Posterior cingulate gyrus (tissue), 11 donors: ENCODE data around the gene KLHL15.

Source experiments
- DNase-seq, 10 donors: peaks; one replicate each; pipeline versions ENCODE4 v3.0.0 to v3.0.0-alpha.2; 2020 to 2021; ENCODE audit warnings: mixed read lengths in 3 of 10
- intact Hi-C: fragments of 100-400 bp; cut with DNase I; formaldehyde crosslinking; loops from one replicate; pipeline ENCODE4 v1.15.1; 2023

Gene KLHL15

DNA sequence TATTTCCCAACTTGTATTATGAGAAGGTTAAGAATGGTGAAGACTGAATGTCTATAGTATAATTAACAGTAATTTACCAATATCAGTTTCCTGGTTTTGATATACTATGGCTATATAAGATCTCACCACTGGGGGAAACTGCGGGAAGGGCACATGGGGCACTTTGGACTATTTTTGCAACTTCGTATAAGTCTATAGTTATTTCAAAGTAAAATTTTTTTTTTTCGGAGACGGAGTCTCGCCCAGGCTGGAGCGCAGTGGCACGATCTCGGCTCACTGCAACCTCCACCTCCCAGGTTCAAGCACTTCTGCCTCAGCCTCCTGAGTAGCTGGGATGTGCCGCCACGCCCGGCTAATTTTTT, 73.1 kb downstream of the KLHL15 start:
- intact Hi-C loops, result no loop called here
- no peak for DNase-seq

DNA sequence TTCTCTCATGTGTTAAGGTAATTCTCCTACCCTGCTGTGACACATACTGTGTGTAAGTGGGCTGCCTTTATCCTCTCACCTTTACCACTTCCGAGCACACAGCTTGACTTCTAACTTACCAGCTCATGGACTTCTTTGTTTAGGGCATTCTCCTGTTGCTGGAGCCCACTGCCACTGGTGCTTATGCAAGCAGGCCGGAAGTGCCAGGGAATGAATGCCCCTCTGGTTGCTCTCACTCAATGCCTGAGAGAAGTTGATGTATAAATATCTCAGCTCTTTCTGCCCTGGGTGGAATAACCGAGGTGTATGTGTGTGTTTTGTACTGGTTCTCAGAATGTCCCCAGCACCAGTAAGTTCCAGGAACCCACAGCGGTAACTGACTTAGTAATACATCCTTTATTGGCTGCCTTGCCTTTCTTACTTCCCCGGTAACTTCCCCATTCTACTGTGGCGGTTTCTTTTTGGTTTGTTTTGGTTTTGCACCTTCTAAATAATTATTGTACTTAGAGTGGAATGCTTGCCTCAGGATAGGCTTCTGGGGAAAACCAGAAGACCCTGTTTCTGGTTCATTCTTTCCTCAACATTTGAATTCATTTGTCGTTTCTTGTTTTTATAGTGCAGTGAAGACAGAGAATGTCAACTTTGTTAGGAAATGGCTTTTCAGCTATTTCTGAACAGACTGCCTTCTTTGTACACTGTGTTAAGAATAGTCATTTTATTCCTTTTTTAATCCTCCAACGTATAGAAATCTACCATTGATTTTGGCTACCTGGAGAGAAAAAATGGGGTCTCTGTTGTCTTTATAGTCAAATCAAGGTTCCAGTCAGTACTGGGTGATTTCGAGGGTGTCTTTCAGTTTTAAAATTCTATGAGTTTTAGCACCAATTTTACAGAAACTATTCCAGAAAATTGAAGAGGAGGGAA, 73.7 kb downstream of the KLHL15 start:
- DNase-seq, result no peak
- intact Hi-C loops, result no loop called here

DNA sequence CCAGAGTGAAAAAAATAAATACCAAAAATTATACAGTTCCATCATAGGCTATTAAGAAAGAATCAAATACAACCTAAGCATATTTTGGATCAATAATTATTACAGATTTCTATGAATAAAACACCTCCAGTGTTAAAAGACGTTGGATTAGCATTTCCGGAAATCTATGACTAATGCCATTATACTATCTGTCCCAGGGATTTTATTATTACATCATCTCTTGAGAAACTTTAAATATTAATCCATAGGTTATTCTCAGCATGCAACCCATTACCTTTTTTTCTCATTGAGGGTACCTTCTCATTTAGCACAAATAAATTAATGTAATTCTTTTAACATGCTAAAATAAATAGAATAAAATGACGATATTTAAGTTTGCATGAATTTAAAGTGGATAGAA, 74.6 kb downstream of the KLHL15 start:
- intact Hi-C loops, result no loop called here

DNA sequence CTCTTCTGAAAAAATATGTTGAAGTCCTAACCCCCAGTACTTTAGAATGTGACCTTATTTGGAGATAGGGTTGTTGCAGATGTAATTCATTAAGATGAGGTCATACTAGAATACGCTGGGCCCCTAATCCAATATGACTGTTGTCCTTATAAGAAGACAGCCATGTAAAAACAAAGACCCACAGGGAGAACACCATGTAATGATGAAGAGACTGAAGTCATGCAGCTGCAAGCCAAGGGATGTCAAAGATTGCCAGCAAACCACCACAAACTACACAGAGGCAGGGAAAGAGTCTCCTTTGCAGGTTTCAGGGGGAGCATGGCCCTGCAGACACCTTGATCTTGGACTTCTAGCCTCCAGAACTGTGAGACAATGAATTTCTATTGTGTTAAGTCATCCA, 81.8 kb downstream of the KLHL15 start:
- no peak for DNase-seq
- intact Hi-C loops, result no loop called here

More for the DNA sequence above, 74.6 kb downstream of the KLHL15 start:
- DNase-seq, result no peak

DNA sequence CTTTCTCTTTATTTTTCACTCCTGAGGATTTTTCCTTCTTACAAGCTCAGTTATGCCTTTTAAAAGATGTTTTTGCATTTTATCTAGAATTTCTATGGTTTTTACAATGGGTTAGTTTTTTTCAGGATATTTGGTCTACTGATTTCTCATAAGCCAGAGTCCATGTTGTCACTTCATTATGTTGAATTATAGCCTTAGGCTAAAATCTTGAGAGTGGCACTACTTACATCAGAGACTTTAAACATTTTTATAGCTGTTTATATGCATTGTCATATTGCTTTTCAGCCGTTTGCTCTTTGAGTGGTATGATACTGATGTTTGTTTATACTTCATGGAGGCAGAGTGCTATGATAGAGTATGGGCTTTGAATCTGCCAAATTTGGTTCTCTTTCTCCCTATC, 82.8 kb downstream of the KLHL15 start:
- intact Hi-C loops, result no loop called here
- DNase-seq, result no peak

DNA sequence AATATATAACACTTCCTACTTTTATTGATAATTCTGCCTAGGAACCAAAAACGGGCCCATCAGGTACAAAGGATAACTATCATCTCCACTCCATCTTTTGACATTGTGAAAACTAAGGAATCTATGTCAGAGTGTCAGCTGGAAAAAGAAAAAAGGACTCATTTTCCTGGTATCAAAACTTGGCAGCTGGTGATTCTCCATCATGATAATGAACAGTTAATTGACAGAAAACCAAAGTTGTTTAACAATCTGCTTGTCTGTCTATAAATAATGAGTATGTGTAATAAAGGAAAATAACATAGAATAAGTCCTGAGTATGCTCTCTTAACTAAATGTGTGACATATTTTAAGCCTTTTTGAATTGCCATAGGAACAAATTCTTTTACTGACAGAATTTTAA, 87.8 kb downstream of the KLHL15 start:
- intact Hi-C loops, result no loop called here
- no peak for DNase-seq

DNA sequence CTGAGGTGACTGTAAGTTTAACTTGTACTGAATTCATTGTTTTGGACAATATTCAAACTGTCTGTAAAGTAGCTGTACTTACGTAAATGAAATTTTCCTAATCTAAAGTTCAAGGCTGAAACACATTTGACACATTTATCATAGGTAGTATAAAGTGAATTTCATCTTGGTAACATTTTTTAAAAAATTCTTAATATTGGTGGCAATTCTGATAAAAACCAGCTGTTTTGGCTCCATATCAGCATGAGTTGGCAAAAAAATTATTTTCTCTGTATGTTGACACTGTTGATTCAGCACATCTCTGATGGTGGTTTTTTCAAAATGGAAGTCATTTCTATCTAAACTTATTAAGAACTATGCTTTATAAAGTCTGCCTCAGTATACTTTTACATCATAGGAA, 88.3 kb downstream of the KLHL15 start:
- no peak for DNase-seq
- intact Hi-C loops, result no loop called here

DNA sequence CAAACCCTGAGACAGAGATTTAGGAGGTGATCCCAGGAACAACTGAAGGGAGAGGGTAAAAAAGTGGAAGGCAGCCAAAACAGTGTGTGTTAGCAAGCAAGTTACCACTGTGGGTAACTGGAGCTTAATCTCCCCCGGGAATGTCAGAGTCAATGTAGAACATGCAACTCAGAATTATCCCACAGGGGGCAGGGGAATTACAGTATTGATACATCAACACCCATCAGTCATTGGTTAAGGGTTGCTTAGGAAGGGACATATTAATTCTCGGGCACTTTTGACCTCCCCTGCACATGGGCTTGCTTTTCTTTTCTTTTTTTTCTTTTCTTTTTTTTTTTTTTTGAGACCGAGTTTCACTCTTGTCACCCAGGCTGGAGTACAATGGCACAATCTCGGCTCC, 89.9 kb downstream of the KLHL15 start:
- intact Hi-C loops, result no loop called here
- DNase-seq, result no peak

DNA sequence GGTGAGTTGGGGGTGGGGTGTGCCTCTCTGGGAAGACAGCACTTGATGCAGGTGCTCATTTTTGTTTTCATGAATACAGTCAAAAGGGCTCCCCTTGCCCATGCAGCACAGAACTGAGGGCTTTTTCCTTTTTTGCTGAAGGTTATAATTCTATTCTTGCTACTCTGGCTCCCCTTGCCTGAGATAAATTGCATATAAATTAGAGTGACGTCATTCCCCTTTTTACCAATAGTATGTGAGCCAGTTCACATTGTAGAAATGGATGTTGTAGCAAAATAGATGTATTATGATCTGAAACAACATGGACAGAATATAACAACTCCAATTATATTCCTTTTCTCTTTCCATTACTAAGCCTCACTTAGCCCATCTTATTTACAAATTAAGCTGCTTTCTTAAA, 90.8 kb downstream of the KLHL15 start:
- intact Hi-C loops, result no loop called here

DNA sequence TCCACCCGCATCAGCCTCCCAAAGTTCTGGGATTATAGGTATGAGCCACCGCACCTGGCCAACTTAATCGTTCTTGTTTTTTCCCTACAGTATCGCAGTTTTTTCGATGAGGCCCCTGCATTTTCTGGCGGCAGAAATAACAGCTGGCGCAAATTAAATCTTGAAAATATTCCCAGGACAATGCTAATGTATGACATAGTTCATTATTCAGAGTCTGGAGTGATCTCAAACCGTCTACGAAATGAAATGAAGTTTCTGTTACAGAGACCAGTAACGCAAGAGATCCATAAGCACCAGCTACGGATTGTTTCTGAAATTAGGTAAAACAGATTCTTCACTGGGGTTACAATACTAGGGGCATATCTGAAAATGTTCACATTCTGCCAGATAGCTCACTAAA, 91.9 kb downstream of the KLHL15 start:
- DNase-seq, result no peak
- intact Hi-C loops, result no loop called here

More for the DNA sequence above, 90.8 kb downstream of the KLHL15 start:
- DNase-seq, result no peak
